Uterus (tissue), 4 donors: ENCODE results near the gene FLRT1. TPM values are rescaled to one million over a fixed set of nuclear protein-coding genes. Genes with fewer than 3 reads are reported as not detected.
"Not testable (repeated sequence)": the region's sequence is repeated elsewhere in the genome, so short reads cannot be mapped to it uniquely, and the experiment has no call there.

Experiments used
- DNase-seq, 2 donors: peaks; one replicate each; pipeline ENCODE4 v3.0.0-alpha.2; 2019 to 2020
- H3K27ac ChIP-seq, 2 donors: fragments of 200-600 bp; sonication (generic); 1 replicate in 1 of 2; 2 replicates in 1 of 2; pipeline ENCODE4 v1.5.1; 2016 to 2018
- H3K27me3 ChIP-seq, 2 donors: fragments of 200-600 bp; sonication (generic); one replicate each; pipeline ENCODE4 v1.5.1; 2018 to 2019; ENCODE audit warnings: control low read depth in 1 of 2
- H3K36me3 ChIP-seq, 2 donors: fragments of 200-600 bp; sonication (generic); one replicate each; pipeline ENCODE4 v1.5.1; 2019; ENCODE audit warnings: control low read depth in 1 of 2
- H3K4me1 ChIP-seq, 2 donors: fragments of 200-600 bp; sonication (generic); one replicate each; pipeline ENCODE4 v1.5.1; 2018 to 2019; ENCODE audit warnings: control low read depth in 1 of 2
- H3K4me3 ChIP-seq, 2 donors: fragments of 200-600 bp; sonication (generic); 1 replicate in 1 of 2; 2 replicates in 1 of 2; pipeline ENCODE4 v1.5.1; 2018 to 2019; ENCODE audit warnings: mild to moderate bottlenecking in 1 of 2
- H3K9me3 ChIP-seq, 2 donors: fragments of 200-600 bp; sonication (generic); one replicate each; pipeline ENCODE4 v1.5.1; 2019; ENCODE audit warnings: control low read depth in 1 of 2
- POLR2A ChIP-seq, 2 donors: fragments of 450-650 bp; IDR thresholded peaks; one replicate each; pipeline ENCODE4 v1.6.1; 2016; ENCODE audit warnings: antibody characterized with exemption in 2 of 2, mild to moderate bottlenecking in 1 of 2, moderate library complexity in 1 of 2
- intact Hi-C: fragments of 100-400 bp; cut with DNase I; formaldehyde crosslinking; loops from one replicate; pipeline ENCODE4 v1.15.1; 2023; ENCODE audit warnings: low total_unique reads
- total RNA-seq, 4 donors: library from RNA; depleted of rRNA in 3 of 4; stranded (reverse); fragments of >200 nt in 3 of 4; gene quantifications; one replicate each; pipeline versions ENCODE4 v1.1.0 to v1.2.4, GENCODE V29; 2014 to 2023
- TF ChIP-seq, protein P1 (sequence below), 4 experiments: fragments of 200-600 bp in 2 of 4; fragments of 450-650 bp in 2 of 4; sonication (generic) in 2 of 4; IDR thresholded peaks; one replicate each; pipeline ENCODE4 v1.5.1; 2016 to 2019; ENCODE audit warnings: antibody characterized with exemption in 4 of 4, mild to moderate bottlenecking in 2 of 4, moderate library complexity in 1 of 4
- donor health status: DM: yes; HTN: yes; CAD: no.

Gene FLRT1
- total RNA-seq, 4 donors from 2014 or later, result 0.26 to 7.3 (median 1.9) TPM; not detected in 1

DNA sequence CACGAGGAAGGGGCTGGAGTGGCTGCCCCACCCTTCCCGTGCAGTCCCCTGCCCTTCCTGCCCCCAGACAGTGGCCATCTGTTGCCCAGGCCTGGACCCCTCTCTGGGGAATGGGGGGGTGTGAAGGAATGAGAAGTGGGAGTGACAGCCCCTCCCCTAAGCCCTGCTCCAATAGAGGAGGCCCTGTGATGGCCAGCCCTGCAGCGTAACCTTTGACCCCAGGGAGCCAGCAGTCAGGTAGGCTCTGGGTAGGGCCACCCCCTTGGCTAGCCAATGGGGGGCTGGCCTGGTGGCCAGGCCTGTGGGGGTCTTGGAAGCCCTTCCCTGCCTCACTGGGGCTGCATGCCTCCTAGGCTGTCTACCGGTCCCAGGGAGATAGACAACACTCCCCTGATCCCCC lies 6.6 kb downstream of the FLRT1 start:
- H3K27me3 ChIP-seq, result no peaks in the 10 kb centered on the region
- no peaks in the 10 kb centered on the region for H3K9me3 ChIP-seq
- H3K4me3 ChIP-seq, result no peak overlapping the region
- no peak overlapping the region for H3K27ac ChIP-seq
- no peak for DNase-seq
- no peaks in the 10 kb centered on the region for H3K4me1 ChIP-seq
- H3K36me3 ChIP-seq, result no peaks in the 10 kb centered on the region
- TF ChIP-seq, protein P1, sequence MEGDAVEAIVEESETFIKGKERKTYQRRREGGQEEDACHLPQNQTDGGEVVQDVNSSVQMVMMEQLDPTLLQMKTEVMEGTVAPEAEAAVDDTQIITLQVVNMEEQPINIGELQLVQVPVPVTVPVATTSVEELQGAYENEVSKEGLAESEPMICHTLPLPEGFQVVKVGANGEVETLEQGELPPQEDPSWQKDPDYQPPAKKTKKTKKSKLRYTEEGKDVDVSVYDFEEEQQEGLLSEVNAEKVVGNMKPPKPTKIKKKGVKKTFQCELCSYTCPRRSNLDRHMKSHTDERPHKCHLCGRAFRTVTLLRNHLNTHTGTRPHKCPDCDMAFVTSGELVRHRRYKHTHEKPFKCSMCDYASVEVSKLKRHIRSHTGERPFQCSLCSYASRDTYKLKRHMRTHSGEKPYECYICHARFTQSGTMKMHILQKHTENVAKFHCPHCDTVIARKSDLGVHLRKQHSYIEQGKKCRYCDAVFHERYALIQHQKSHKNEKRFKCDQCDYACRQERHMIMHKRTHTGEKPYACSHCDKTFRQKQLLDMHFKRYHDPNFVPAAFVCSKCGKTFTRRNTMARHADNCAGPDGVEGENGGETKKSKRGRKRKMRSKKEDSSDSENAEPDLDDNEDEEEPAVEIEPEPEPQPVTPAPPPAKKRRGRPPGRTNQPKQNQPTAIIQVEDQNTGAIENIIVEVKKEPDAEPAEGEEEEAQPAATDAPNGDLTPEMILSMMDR (IDR thresholded peaks at IDR 0.05), result no peak
- no peak for TF ChIP-seq POLR2A (IDR thresholded peaks at IDR 0.05)
- intact Hi-C loops, result no loop called here

DNA sequence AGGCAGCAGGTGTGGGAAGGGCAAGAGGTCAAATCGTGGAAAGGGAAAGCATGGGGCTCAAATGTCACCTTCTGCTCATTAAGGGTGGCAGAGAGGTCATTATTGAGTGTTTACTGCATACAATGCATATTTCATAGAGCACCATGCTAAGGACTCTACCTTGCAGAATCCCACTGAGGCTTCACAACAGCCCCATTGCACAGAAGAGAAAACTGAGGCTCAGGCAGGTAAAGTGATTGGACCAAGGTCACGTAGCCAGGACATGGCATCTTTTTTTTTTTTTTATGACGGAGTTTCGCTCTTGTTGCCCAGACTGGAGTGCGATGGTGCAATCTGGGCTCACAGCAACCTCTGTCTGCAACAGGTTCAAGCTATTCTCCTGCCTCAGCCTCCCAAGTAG lies 7.8 kb downstream of the FLRT1 start:
- Histone ChIP-seq H3K4me3 (no peak overlapping the region), H3K27me3 (no peaks in the 10 kb centered on the region), H3K9me3 (no peaks in the 10 kb centered on the region), H3K4me1 (no peaks in the 10 kb centered on the region), H3K27ac (no peak overlapping the region), H3K36me3 (no peaks in the 10 kb centered on the region)
- TF ChIP-seq, protein P1 (IDR thresholded peaks at IDR 0.05), result no peak
- no peak for TF ChIP-seq POLR2A (IDR thresholded peaks at IDR 0.05)
- DNase-seq, result no peak
- intact Hi-C loops, result no loop called here

GRCh38 chr11:64044730-64045393 lies 9.1 kb downstream of the FLRT1 start:
- H3K4me1 ChIP-seq, result no peaks in the 10 kb centered on the region
- no peak overlapping the region for H3K27ac ChIP-seq
- DNase-seq, result no peak
- no peaks in the 10 kb centered on the region for H3K9me3 ChIP-seq
- TF ChIP-seq, protein P1 (IDR thresholded peaks at IDR 0.05), result no peak
- TF ChIP-seq POLR2A (IDR thresholded peaks at IDR 0.05), result no peak
- H3K27me3 ChIP-seq, result no peaks in the 10 kb centered on the region
- no peak overlapping the region for H3K4me3 ChIP-seq
- intact Hi-C loops, result no loop called here
- H3K36me3 ChIP-seq, result no peaks in the 10 kb centered on the region

GRCh38 chr11:64045700-64046099 lies 10.0 kb downstream of the FLRT1 start:
- Histone ChIP-seq H3K27ac (no peak overlapping the region), H3K9me3 (no peaks in the 10 kb centered on the region), H3K36me3 (no peaks in the 10 kb centered on the region), H3K4me3 (no peak overlapping the region), H3K4me1 (no peaks in the 10 kb centered on the region), H3K27me3 (no peaks in the 10 kb centered on the region)
- intact Hi-C loops, result no loop called here
- DNase-seq, result no peak
- TF ChIP-seq POLR2A (IDR thresholded peaks at IDR 0.05), result no peak
- TF ChIP-seq, protein P1 (IDR thresholded peaks at IDR 0.05), result no peak

DNA sequence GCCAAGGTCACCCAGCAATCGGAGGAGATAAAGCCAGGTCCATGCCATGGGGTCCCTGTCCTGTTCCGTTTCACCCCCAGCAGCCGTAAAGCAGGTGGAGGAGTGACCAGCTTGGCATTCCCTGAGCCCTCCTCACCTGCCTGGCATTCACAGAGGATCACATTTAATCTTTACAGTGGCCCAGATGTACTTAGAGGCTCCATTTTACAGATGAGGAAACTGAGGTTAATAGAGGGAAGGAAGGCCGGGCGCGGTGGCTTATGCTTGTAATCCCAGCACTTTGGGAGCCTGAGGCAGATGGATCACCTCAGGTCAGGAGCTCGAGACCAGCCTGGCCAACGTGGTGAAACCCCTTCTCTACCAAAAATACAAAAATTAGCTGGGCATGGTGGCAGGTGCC lies 11.6 kb downstream of the FLRT1 start:
- H3K4me1 ChIP-seq, intact Hi-C loops, H3K27me3 ChIP-seq, H3K4me3 ChIP-seq, H3K9me3 ChIP-seq, H3K27ac ChIP-seq, DNase-seq, H3K36me3 ChIP-seq: not testable (repeated sequence)
